Bronchial epithelial cell (primary cell): ENCODE measurements around the gene IL7R. TPM values are rescaled to one million over a fixed set of nuclear protein-coding genes. Genes with fewer than 3 reads are reported as not detected.

Experiments
- DNase-seq: peaks from one replicate; pipeline ENCODE4 v3.0.0-alpha.2; 2010; ENCODE audit warnings: low read depth
- FAIRE-seq: peaks from 2 replicates; lab custom pipeline; 2011; peaks lifted over from hg19 to GRCh38; lab: Jason Lieb, UNC
- H3K27me3 ChIP-seq: 2 replicates; pipeline ENCODE4 v1.5.1; 2011; ENCODE audit warnings: low read length; ENCODE audit not compliant: control insufficient read depth, insufficient read depth
- H3K36me3 ChIP-seq: 2 replicates; pipeline ENCODE4 v1.5.1; 2011; ENCODE audit warnings: low read length; ENCODE audit not compliant: control insufficient read depth, insufficient read depth
- H3K4me3 ChIP-seq: 2 replicates; pipeline ENCODE4 v1.5.1; 2011; ENCODE audit warnings: mild to moderate bottlenecking, low read depth, low read length, control low read depth
- total RNA-seq: library from RNA; depleted of rRNA; stranded (reverse); fragments of >200 nt; gene quantifications from 2 replicates; pipeline ENCODE4 v1.2.1, GENCODE V29; 2014
- TF ChIP-seq, protein P1 (sequence below): IDR thresholded peaks from 2 replicates; pipeline ENCODE4 v1.5.1; 2011; ENCODE audit warnings: mild to moderate bottlenecking, moderate library complexity, low read length, control low read depth, inconsistent platforms; ENCODE audit not compliant: insufficient read depth, severe bottlenecking

The IL7R gene
- total RNA-seq, 1 donor from 2014 or later, result 0.26 TPM

DNA sequence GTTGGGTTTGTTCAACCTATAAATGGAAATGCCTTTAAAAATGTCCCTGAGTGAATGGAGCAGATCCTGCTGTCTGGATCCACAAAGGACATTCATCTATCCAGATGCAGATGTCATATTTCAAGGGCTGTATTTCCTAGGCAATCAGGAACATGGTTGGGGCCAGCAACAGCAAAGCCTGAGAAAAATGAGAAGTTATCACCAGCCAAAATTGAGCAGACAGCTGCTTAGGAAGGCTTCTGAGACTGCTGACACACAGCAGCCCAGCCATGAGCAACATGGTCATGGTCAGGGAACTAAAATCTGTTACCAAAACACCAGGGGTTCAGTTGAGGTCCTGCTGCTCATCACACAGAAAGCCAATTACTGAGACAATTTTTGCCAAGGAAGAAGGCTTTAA, 9.2 kb upstream of the IL7R start:
- Histone ChIP-seq H3K27me3 (peaks cover 3% of the 10 kb centered on the region), H3K36me3 (no peaks in the 10 kb centered on the region), H3K4me3 (no peak overlapping the region)
- FAIRE-seq, result no peak
- DNase-seq, result no peak
- TF ChIP-seq, protein P1, sequence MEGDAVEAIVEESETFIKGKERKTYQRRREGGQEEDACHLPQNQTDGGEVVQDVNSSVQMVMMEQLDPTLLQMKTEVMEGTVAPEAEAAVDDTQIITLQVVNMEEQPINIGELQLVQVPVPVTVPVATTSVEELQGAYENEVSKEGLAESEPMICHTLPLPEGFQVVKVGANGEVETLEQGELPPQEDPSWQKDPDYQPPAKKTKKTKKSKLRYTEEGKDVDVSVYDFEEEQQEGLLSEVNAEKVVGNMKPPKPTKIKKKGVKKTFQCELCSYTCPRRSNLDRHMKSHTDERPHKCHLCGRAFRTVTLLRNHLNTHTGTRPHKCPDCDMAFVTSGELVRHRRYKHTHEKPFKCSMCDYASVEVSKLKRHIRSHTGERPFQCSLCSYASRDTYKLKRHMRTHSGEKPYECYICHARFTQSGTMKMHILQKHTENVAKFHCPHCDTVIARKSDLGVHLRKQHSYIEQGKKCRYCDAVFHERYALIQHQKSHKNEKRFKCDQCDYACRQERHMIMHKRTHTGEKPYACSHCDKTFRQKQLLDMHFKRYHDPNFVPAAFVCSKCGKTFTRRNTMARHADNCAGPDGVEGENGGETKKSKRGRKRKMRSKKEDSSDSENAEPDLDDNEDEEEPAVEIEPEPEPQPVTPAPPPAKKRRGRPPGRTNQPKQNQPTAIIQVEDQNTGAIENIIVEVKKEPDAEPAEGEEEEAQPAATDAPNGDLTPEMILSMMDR, result no peak

DNA sequence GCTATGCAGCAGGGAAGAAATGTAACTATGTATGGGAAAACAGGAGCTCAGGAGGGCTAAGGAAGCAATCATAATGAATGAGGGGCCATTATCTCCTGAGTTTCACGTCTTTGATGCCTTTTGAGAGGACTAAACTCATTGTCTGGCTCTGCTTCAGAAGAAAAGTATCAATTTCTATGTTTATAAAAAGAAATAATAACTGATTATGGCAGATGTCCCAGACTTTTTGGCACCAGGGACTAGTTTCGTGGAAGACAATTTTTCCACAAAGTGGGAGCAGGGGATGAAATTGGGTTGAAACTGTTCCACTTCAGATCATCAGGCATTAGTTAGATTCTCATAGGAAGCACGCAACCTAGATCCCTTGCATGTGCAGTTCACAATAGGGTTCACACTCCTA, 8.7 kb upstream of the IL7R start:
- H3K27me3 ChIP-seq, result peaks cover 3% of the 10 kb centered on the region
- H3K4me3 ChIP-seq, result no peak overlapping the region
- TF ChIP-seq, protein P1, result no peak
- FAIRE-seq (no peak), DNase-seq (no peak)
- H3K36me3 ChIP-seq, result no peaks in the 10 kb centered on the region

DNA sequence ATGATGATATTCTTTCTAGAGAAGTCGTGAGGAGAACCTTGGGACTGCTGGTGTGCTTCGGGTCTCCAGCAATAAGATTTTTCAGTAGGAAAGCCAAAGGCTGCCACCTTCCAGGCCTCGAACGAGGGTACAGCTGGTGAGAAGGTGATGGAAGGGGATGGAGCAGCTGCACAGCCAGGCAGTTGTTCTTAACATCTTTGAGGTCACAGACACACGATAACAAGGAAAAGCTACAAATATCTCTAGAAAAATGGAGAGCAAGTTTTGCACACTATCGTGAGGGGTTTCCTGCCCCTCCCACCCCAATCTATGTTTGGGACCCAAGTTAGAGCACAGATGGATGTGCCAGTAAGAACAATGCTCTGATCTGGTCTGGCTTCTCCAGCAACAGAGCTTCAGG, 6.8 kb upstream of the IL7R start:
- DNase-seq, result no peak
- Histone ChIP-seq H3K36me3 (no peaks in the 10 kb centered on the region), H3K27me3 (peaks cover 3% of the 10 kb centered on the region), H3K4me3 (no peak overlapping the region)
- TF ChIP-seq, protein P1, result no peak
- no peak for FAIRE-seq

DNA sequence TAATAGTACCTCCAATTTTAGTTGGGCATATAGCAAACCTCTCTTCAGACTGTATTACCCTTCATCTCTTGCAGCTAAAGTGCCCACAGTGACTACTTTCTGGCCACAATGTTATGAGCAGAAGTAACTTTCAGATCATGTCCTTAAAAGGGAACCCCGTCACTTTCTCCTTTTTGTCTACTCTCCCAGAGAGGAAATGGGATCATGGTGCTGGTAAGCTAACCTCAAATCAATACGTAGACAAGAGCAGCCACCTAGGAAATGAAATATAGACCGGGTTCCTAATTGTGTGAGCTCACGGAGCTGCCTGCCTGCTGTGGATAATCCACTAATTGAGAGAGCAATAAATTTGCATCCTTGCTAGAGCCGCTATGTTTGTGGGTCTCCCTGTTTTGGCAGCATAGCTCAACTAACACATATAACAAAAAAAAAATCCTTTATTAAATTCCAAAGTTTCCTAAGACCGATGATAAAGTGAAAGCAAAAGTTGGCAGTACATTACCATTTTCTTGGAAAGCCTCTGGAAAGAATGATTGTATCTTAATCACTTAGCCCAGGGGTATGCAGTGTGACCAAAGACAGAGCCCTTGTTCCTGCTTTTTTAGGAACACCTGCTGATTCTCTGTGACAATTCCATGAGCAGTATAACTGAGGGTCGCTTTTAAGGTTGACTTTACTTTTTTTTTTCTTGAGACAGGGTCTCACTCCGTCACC, 5.6 kb upstream of the IL7R start:
- Histone ChIP-seq H3K27me3 (peaks cover 3% of the 10 kb centered on the region), H3K4me3 (no peak overlapping the region), H3K36me3 (no peaks in the 10 kb centered on the region)
- DNase-seq, result no peak
- FAIRE-seq, result no peak
- TF ChIP-seq, protein P1, result no peak

DNA sequence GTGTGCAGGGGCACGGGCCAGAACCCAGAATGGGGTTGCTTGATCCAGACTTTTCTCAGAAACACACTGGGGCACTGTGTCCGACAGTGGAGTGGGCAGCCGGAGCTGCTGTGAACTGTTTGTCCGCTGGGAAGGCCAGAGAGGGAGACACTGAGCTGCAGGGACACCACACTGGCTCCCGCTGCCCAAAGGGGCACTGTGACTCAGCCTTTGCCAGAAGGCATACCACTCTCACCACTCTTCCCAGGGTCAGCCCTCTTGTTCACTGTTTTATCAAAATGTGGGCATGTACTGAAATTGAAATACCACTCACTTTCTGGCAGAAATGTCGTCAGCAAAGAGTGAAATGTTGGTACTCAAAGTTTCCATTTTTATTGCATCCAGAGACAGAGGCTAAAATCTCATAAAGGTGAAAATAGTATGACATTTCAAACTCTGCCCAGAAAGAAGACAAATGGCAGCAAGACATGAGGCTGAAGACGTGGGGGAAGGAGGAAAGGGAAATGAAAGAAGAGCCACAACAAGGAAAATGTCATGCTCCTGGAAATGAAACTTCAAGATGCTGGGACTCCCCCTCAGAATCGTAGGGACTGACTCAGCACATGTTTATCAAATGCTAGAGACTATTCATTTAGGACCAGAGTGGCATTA, 4.5 kb upstream of the IL7R start:
- Histone ChIP-seq H3K36me3 (no peaks in the 10 kb centered on the region), H3K4me3 (no peak overlapping the region), H3K27me3 (peaks cover 3% of the 10 kb centered on the region)
- DNase-seq, result no peak
- TF ChIP-seq, protein P1, result no peak
- no peak for FAIRE-seq

DNA sequence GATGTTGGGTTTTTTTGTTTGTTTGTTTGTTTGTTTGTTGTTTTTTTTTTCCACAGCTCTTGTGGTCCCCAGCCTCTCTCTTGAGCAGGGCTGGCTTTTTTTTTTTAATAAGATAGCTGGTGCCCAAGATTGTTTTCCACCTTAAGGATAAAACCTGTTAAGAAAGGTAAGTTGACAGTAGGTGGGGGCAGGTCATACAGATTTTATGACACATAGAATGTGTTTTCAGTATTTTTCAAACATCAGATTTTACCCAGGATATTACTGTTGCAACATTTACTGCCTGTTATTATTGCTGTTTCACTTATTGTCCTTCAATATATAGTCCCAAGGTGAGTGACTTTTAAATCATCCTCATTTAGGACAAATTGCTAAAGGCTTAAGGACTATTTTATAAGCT, 3.9 kb upstream of the IL7R start:
- DNase-seq (no peak), FAIRE-seq (no peak)
- no peaks in the 10 kb centered on the region for H3K36me3 ChIP-seq
- TF ChIP-seq, protein P1, result no peak
- H3K27me3 ChIP-seq, result peaks cover under 1% of the 10 kb centered on the region
- H3K4me3 ChIP-seq, result no peak overlapping the region
